AML-193 (cell line): Measurements from ENCODE around the gene POLR3E.
"Not testable (repeated sequence)": the region's sequence is repeated elsewhere in the genome, so short reads cannot be mapped to it uniquely, and the experiment has no call there.

ENCODE experiments used
- DNase-seq, 2 experiments: peaks; one replicate each; lab custom pipeline; 2025; lab: John Stamatoyannopoulos, UW

Gene POLR3E

GRCh38 chr16:22364241-22364640 is 67.0 kb downstream of the POLR3E start:
- DNase-seq = no peak

GRCh38 chr16:22366371-22366770 is 69.2 kb downstream of the POLR3E start:
- no peak for DNase-seq

GRCh38 chr16:22366889-22367288 is 69.7 kb downstream of the POLR3E start:
- DNase-seq = no peak

GRCh38 chr16:22368200-22368826 is 71.1 kb downstream of the POLR3E start:
- not testable (repeated sequence) for DNase-seq

- peak; percentile 70 to 82 for DNase-seq
Observed at GRCh38 chr16:22369221-22369811, 72.1 kb downstream of the POLR3E start.

GRCh38 chr16:22370038-22370820 is 73.0 kb downstream of the POLR3E start:
- DNase-seq = no peak

- no peak for DNase-seq
Observed at GRCh38 chr16:22372882-22373661, 75.9 kb downstream of the POLR3E start.

GRCh38 chr16:22373662-22374310 is 76.6 kb downstream of the POLR3E start:
- no peak for DNase-seq

GRCh38 chr16:22374311-22375116 is 77.3 kb downstream of the POLR3E start, which contains the start of gene CDR2:
Gene CDR2, minus strand, starts transcription at chr16:22374619. Its CDS starts 310 bp downstream, at chr16:22374309.
- peak; percentile 94 to 95 for DNase-seq

- DNase-seq = peak in 1 of 2 experiments; percentile 3
Observed at GRCh38 chr16:22375117-22375962, 78.1 kb downstream of the POLR3E start.

- DNase-seq = no peak
Observed at GRCh38 chr16:22375963-22376640, 78.9 kb downstream of the POLR3E start.

- DNase-seq = no peak
Observed at GRCh38 chr16:22379656-22380055, 82.4 kb downstream of the POLR3E start.

- DNase-seq = no peak
Observed at GRCh38 chr16:22380529-22380928, 83.3 kb downstream of the POLR3E start.

- DNase-seq = no peak
Observed at GRCh38 chr16:22381392-22381791, 84.2 kb downstream of the POLR3E start.

- DNase-seq = no peak
Observed at GRCh38 chr16:22383827-22384226, 86.6 kb downstream of the POLR3E start.
